Thoracic aorta (tissue), 2 donors: ENCODE measurements around the gene TMEM115. TPM values are rescaled to one million over a fixed set of nuclear protein-coding genes. Genes with fewer than 3 reads are reported as not detected.

ENCODE experiments used
- ATAC-seq: fragments of 150-250 bp; one replicate; pipeline ENCODE4 v1.8.0; 2017; ENCODE audit warnings: low read depth; ENCODE audit not compliant: insufficient number of reproducible peaks, low FRiP score
- DNase-seq: peaks from one replicate; pipeline ENCODE4 v3.0.0-alpha.2; 2020; ENCODE audit warnings: low spot score
- H3K27ac ChIP-seq, 2 donors: fragments of 200-600 bp; sonication (generic); 1 replicate in 1 of 2; 2 replicates in 1 of 2; pipeline ENCODE4 v1.5.1; 2016; ENCODE audit warnings: mild to moderate bottlenecking in 2 of 2, moderate library complexity in 2 of 2
- H3K27me3 ChIP-seq: fragments of 200-600 bp; sonication (generic); replicated peaks from 2 replicates; pipeline ENCODE4 v1.6.0; 2016; ENCODE audit warnings: mild to moderate bottlenecking; ENCODE audit not compliant: insufficient read depth
- H3K36me3 ChIP-seq: fragments of 200-600 bp; sonication (generic); one replicate; pipeline ENCODE4 v1.5.1; 2016
- H3K4me1 ChIP-seq, 2 donors: fragments of 200-600 bp; sonication (generic); 1 replicate in 1 of 2; 2 replicates in 1 of 2; pipeline versions ENCODE4 v1.5.1 to v1.6.0; 2016; ENCODE audit warnings: low read depth in 2 of 2, mild to moderate bottlenecking in 1 of 2; ENCODE audit not compliant: control insufficient read depth in 1 of 2
- H3K4me3 ChIP-seq: fragments of 200-600 bp; sonication (generic); 2 replicates; pipeline ENCODE4 v1.5.1; 2016; ENCODE audit warnings: mild to moderate bottlenecking
- H3K9me3 ChIP-seq: fragments of 200-600 bp; sonication (generic); 2 replicates; pipeline ENCODE4 v1.5.1; 2016
- CTCF ChIP-seq: fragments of 200-600 bp; sonication (generic); IDR thresholded peaks from one replicate; pipeline ENCODE4 v1.5.1; 2019; ENCODE audit warnings: antibody characterized with exemption
- total RNA-seq, 2 donors: library from RNA; depleted of rRNA; stranded (reverse); fragments of >200 nt; gene quantifications; one replicate each; pipeline versions ENCODE4 v1.1.0 to v1.2.3, GENCODE V29; 2016

TMEM115 gene
- total RNA-seq, 2 donors from 2014 or later = 55.0 to 57.7 TPM

DNA sequence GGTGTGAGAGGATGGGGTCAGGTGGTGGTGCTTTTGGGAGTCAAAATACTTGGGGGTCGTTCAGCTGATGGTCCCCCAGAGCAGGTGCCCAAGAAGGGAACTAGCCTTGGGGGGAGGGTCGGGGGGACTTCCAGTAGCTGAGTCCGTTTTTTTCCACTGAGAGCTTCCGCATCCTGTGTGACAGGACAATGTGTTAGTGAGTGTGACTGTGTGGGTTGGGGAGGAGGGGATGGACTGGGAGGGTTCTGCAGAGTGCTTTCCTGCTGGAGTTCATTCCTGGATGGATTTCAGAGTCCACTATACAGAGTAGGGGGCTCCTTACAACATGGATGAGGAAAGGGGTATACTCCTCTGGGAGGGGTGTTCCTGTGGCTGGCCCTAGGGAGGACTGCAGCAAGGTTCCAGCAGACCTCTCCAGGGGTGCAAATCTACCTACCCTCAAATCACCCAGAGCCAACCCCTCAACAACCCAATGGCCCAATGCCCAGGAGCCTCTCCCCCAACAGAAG is 36.2 kb downstream of the TMEM115 start:
- H3K4me1 ChIP-seq = peaks cover 27 to 51% of the 10 kb centered on the region in 2 donors
- peak overlapping the region; percentile 8 to 91 for H3K27ac ChIP-seq
- peaks cover 8% of the 10 kb centered on the region for H3K36me3 ChIP-seq
- peak overlapping the region; percentile 73 for H3K4me3 ChIP-seq
- H3K9me3 ChIP-seq = no peaks in the 10 kb centered on the region
- ATAC-seq (no peak), DNase-seq (no peak)
- no peaks in the 10 kb centered on the region for H3K27me3 ChIP-seq
- TF ChIP-seq CTCF = no peak

GRCh38 chr3:50322386-50323091 is 36.8 kb downstream of the TMEM115 start, which contains the start of gene HYAL2:
HYAL2 (minus strand) TSS chr3:50322745; CDS start chr3:50320489, 2,256 bp downstream.
- ATAC-seq (no peak), DNase-seq (no peak)
- H3K4me1 ChIP-seq = peaks cover 33 to 55% of the 10 kb centered on the region in 2 donors

GRCh38 chr3:50322115-50322385 is 37.3 kb downstream of the TMEM115 start:
- peak overlapping the region; percentile 73 for H3K4me3 ChIP-seq
- H3K36me3 ChIP-seq = peaks cover 10% of the 10 kb centered on the region
- no peak for ATAC-seq
- TF ChIP-seq CTCF = no peak
- no peak for DNase-seq
- H3K27me3 ChIP-seq = no peaks in the 10 kb centered on the region
- peak overlapping the region; percentile 91 to 97 for H3K27ac ChIP-seq
- no peaks in the 10 kb centered on the region for H3K9me3 ChIP-seq
- peaks cover 29 to 50% of the 10 kb centered on the region in 2 donors for H3K4me1 ChIP-seq

More at GRCh38 chr3:50322386-50323091, 36.8 kb downstream of the TMEM115 start, which contains the start of gene HYAL2:
- Histone ChIP-seq H3K27me3 (no peaks in the 10 kb centered on the region), H3K9me3 (no peaks in the 10 kb centered on the region), H3K36me3 (peaks cover 10% of the 10 kb centered on the region), H3K27ac (peak within 1 kb of the TSS; percentile 91 to 97), H3K4me3 (peak within 1 kb of the TSS; percentile 73)
- TF ChIP-seq CTCF = no peak

GRCh38 chr3:50321336-50322114 is 37.8 kb downstream of the TMEM115 start:
- Histone ChIP-seq H3K36me3 (peaks cover 10% of the 10 kb centered on the region), H3K4me1 (peaks cover 26 to 44% of the 10 kb centered on the region in 2 donors), H3K4me3 (peak overlapping the region; percentile 73), H3K27me3 (no peaks in the 10 kb centered on the region), H3K27ac (peak overlapping the region; percentile 91 to 97), H3K9me3 (no peaks in the 10 kb centered on the region)
- TF ChIP-seq CTCF = peak; percentile 42
- ATAC-seq (peak; percentile 71), DNase-seq (no peak)

DNA sequence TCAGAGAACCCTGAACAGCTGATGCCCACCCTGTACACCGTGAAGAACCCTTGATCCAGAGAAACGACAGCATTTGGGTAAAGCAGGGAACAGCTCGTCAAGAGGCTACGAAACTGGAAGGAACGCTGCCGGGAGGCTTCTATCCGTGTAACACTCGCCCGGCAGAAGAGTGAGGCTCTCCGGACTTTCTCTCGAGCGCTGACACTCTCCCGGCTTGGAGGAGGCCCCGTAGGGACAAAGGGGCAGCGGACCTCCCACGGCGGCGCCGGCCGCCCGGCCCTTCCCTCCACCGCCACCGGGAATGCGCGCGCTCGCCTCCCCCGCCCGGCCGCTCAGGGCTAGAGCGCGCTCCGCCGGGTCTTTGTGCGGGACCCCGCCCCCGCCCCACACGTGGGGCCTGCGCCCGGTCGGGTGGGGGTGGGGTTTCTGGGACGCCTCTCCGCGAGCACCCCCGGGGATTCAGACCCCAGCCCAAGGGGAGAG is 38.4 kb downstream of the TMEM115 start:
- H3K27ac ChIP-seq = peak overlapping the region; percentile 91 to 97
- ATAC-seq = peak; percentile 27
- no peak for TF ChIP-seq CTCF
- H3K9me3 ChIP-seq = no peaks in the 10 kb centered on the region
- peaks cover 6% of the 10 kb centered on the region for H3K36me3 ChIP-seq
- peak overlapping the region; percentile 73 for H3K4me3 ChIP-seq
- peaks cover 26 to 44% of the 10 kb centered on the region in 2 donors for H3K4me1 ChIP-seq
- DNase-seq = no peak
- no peaks in the 10 kb centered on the region for H3K27me3 ChIP-seq
